Mesenchymal stem cell (in vitro differentiated cells and primary cell): ENCODE results near the gene TVP23B.
"Not testable (repeated sequence)": the region's sequence is repeated elsewhere in the genome, so short reads cannot be mapped to it uniquely, and the experiment has no call there.

Experiments
- DNase-seq: peaks from one replicate; pipeline ENCODE4 v3.0.0-alpha.2; 2013
- H2AFZ ChIP-seq: one replicate; pipeline ENCODE4 v1.6.1; 2013; ENCODE audit warnings: low read depth, mild to moderate bottlenecking, control low read depth, inconsistent platforms, low read length, moderate library complexity
- H2AK5ac ChIP-seq: 2 replicates; pipeline ENCODE4 v1.6.1; 2013; ENCODE audit warnings: low read length, moderate library complexity, mild to moderate bottlenecking, inconsistent platforms; ENCODE audit not compliant: severe bottlenecking
- H2BK120ac ChIP-seq: one replicate; pipeline ENCODE4 v1.6.1; 2013; ENCODE audit warnings: low read depth, mild to moderate bottlenecking, inconsistent platforms, low read length, moderate library complexity
- H2BK12ac ChIP-seq, 2 experiments: one replicate each; pipeline ENCODE4 v1.6.1; 2013; ENCODE audit warnings: inconsistent platforms in 2 of 2, low read length in 2 of 2, mild to moderate bottlenecking in 2 of 2, moderate library complexity in 2 of 2, control low read depth in 1 of 2
- H2BK15ac ChIP-seq: one replicate; pipeline ENCODE4 v1.6.1; 2013; ENCODE audit warnings: mild to moderate bottlenecking, low read depth, inconsistent platforms; ENCODE audit not compliant: poor library complexity, severe bottlenecking
- H2BK5ac ChIP-seq: 2 replicates; pipeline ENCODE4 v1.6.1; 2013; ENCODE audit warnings: low read depth, mild to moderate bottlenecking, low read length, control low read depth, inconsistent platforms; ENCODE audit not compliant: poor library complexity, severe bottlenecking
- H3K14ac ChIP-seq, 2 experiments: one replicate each; pipeline ENCODE4 v1.6.1; 2013; ENCODE audit warnings: inconsistent platforms in 2 of 2, low read length in 2 of 2, control low read depth in 1 of 2, mild to moderate bottlenecking in 1 of 2, moderate library complexity in 1 of 2
- H3K18ac ChIP-seq, 2 experiments: one replicate each; pipeline ENCODE4 v1.6.1; 2013; ENCODE audit warnings: inconsistent platforms in 2 of 2, low read length in 2 of 2, control low read depth in 1 of 2, low read depth in 1 of 2, mild to moderate bottlenecking in 1 of 2
- H3K23ac ChIP-seq, 2 experiments: one replicate each; pipeline ENCODE4 v1.6.1; 2013; ENCODE audit warnings: inconsistent platforms in 2 of 2, low read length in 2 of 2, mild to moderate bottlenecking in 2 of 2, moderate library complexity in 2 of 2, control low read depth in 1 of 2
- H3K27ac ChIP-seq: 2 replicates; pipeline ENCODE4 v1.5.1; 2013; ENCODE audit warnings: mild to moderate bottlenecking, moderate library complexity, low read length, control low read depth, inconsistent platforms; ENCODE audit not compliant: poor library complexity, severe bottlenecking
- H3K27me3 ChIP-seq, 2 experiments: 2 replicates each; pipeline versions ENCODE4 v1.6.1 to v1.7.0; 2013; ENCODE audit warnings: low read length in 2 of 2, mild to moderate bottlenecking in 2 of 2, moderate library complexity in 2 of 2, control low read depth in 1 of 2, inconsistent platforms in 1 of 2; ENCODE audit not compliant: control insufficient read depth in 1 of 2, insufficient read depth in 1 of 2
- H3K36me3 ChIP-seq, 2 experiments: 2 replicates each; pipeline versions ENCODE4 v1.6.1 to v1.7.0; 2013; ENCODE audit warnings: low read length in 2 of 2, control low read depth in 1 of 2, inconsistent platforms in 1 of 2, low read depth in 1 of 2, mild to moderate bottlenecking in 1 of 2; ENCODE audit not compliant: insufficient read depth in 2 of 2, control insufficient read depth in 1 of 2
- H3K4ac ChIP-seq, 2 experiments: one replicate each; pipeline ENCODE4 v1.6.1; 2013; ENCODE audit warnings: inconsistent platforms in 2 of 2, low read length in 2 of 2, mild to moderate bottlenecking in 2 of 2, moderate library complexity in 2 of 2, control low read depth in 1 of 2, low read depth in 1 of 2
- H3K4me1 ChIP-seq: 2 replicates; pipeline ENCODE4 v1.6.1; 2013; ENCODE audit warnings: low read depth, low read length, control low read depth; ENCODE audit not compliant: control insufficient read depth, insufficient read depth
- H3K4me2 ChIP-seq: 2 replicates; pipeline ENCODE4 v1.6.1; 2013; ENCODE audit warnings: low read length, mild to moderate bottlenecking, inconsistent platforms; ENCODE audit not compliant: poor library complexity, severe bottlenecking
- H3K4me3 ChIP-seq, 2 experiments: 2 replicates each; pipeline versions ENCODE4 v1.5.1 to v1.7.0; 2013; ENCODE audit warnings: low read length in 2 of 2, mild to moderate bottlenecking in 2 of 2, control low read depth in 1 of 2, low read depth in 1 of 2; ENCODE audit not compliant: insufficient read depth in 1 of 2
- H3K79me1 ChIP-seq: replicated peaks from 2 replicates; pipeline ENCODE4 v1.6.1; 2013; ENCODE audit warnings: mild to moderate bottlenecking, control low read depth, low read length, inconsistent platforms; ENCODE audit not compliant: poor library complexity, severe bottlenecking
- H3K9ac ChIP-seq: 2 replicates; pipeline ENCODE4 v1.7.0; 2013; ENCODE audit warnings: mild to moderate bottlenecking, low read length, moderate library complexity
- H3K9me3 ChIP-seq: 2 replicates; pipeline ENCODE4 v1.7.0; 2013; ENCODE audit warnings: mild to moderate bottlenecking, low read length; ENCODE audit not compliant: control insufficient read depth
- H4K8ac ChIP-seq: one replicate; pipeline ENCODE4 v1.6.1; 2013; ENCODE audit warnings: inconsistent platforms, mild to moderate bottlenecking, low read length, moderate library complexity
- H4K91ac ChIP-seq: one replicate; pipeline ENCODE4 v1.6.1; 2013; ENCODE audit warnings: mild to moderate bottlenecking, low read length, inconsistent platforms
- WGBS: methylation state at CpG from one replicate; pipeline ENCODE4 v1.1.7; 2013; ENCODE audit warnings: mixed read lengths; 5-methylcytosine and 5-hydroxymethylcytosine counted together

Gene TVP23B

DNA sequence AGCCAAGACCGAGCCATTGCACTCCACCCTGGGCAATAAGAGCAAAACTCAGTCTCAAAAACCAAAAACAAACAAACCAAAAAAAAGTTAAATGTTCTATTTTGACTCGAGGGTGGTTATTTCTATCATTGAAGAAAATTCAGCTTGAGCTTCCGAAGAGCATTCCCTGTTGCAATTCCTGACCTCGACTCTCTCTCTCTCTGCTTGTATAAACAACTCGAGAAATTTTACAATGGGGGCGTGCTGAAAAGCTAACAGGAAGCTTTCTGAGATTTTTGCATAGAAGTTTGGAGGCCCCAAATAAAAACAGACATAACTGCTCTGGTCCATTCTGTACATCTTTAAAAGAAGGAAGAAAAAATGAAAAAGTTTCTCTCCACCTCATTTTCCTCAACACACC, 33.5 kb upstream of the TVP23B start:
- H4K91ac ChIP-seq, H3K27me3 ChIP-seq, H3K9me3 ChIP-seq, H2BK120ac ChIP-seq, H2BK15ac ChIP-seq, H3K23ac ChIP-seq, H2BK12ac ChIP-seq, H3K9ac ChIP-seq, H3K36me3 ChIP-seq, H3K4me2 ChIP-seq, H3K4me1 ChIP-seq, H3K4me3 ChIP-seq, H3K27ac ChIP-seq, H3K79me1 ChIP-seq, H3K14ac ChIP-seq, H3K4ac ChIP-seq, H2AK5ac ChIP-seq, H2BK5ac ChIP-seq, H4K8ac ChIP-seq, H2AFZ ChIP-seq, H3K18ac ChIP-seq: not testable (repeated sequence)
- WGBS: no CpG with 5 or more reads among the region's 6 CpGs
- DNase-seq: peak; percentile 51

DNA sequence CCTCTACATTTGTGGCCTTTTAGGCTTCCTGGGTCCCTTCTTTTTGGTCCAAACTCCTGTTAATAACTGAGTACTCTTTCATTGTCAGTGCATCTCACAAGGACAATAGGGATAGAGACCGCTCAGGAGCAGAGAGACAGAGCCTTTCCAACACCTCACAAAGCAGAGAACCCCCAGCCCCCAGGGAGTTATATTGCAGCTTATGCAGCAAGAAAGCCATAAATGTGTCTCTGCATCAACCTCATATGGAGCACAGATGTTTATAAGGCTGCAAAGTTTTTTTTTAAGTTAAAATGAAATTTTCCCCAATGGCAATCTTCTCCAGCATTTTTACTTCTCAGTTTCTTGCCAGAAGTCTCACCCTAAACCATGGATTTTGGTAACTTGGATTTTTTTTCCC, 30.7 kb upstream of the TVP23B start:
- H2BK120ac ChIP-seq, H3K27ac ChIP-seq, H3K4me2 ChIP-seq, H2AFZ ChIP-seq, H4K8ac ChIP-seq, H3K4me1 ChIP-seq, H2AK5ac ChIP-seq, H3K79me1 ChIP-seq, H3K23ac ChIP-seq, H2BK12ac ChIP-seq, H2BK15ac ChIP-seq, H3K9me3 ChIP-seq, H3K4ac ChIP-seq, H3K9ac ChIP-seq, H4K91ac ChIP-seq, H3K4me3 ChIP-seq, H3K18ac ChIP-seq, H3K14ac ChIP-seq, H2BK5ac ChIP-seq, H3K27me3 ChIP-seq, H3K36me3 ChIP-seq, DNase-seq: not testable (repeated sequence)
- WGBS: no CpG with 5 or more reads among the region's 1 CpG

- H3K9me3 ChIP-seq, H4K8ac ChIP-seq, H3K4ac ChIP-seq, H2BK15ac ChIP-seq, H2BK12ac ChIP-seq, H3K4me1 ChIP-seq, H3K4me2 ChIP-seq, H3K4me3 ChIP-seq, H3K79me1 ChIP-seq, H3K27ac ChIP-seq, H3K9ac ChIP-seq, H3K14ac ChIP-seq, H2BK5ac ChIP-seq, H3K36me3 ChIP-seq, H2AK5ac ChIP-seq, H3K27me3 ChIP-seq, H3K18ac ChIP-seq, H2AFZ ChIP-seq, H4K91ac ChIP-seq, H2BK120ac ChIP-seq, H3K23ac ChIP-seq: not testable (repeated sequence)
- peak; percentile 2 for DNase-seq
- 98% methylated on average over 3 of the region's 6 CpGs for WGBS
These were observed 27.1 kb upstream of the TVP23B start for GRCh38 chr17:18753829-18754409.

DNA sequence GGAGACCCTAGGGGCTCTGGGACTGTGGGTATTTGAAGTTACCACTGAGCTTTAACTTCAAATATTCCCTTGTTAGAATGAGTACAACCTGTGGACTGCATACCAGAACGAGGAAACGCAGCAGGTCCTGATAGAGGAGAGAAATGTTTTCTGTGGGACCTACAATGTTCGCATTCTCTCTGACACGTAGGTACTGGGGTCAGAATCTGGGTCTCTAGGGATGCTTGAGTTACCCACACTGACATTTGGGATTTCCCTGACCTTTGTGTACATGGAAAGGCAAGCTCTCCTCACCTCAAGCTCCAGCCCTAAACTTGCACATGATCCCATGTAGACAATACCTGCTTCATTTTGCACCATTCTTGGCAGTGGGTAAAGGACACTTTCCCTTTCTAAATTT, 25.0 kb upstream of the TVP23B start:
- H3K23ac ChIP-seq, H2AFZ ChIP-seq, H3K27me3 ChIP-seq, H3K27ac ChIP-seq, DNase-seq, H4K91ac ChIP-seq, H3K9ac ChIP-seq, H3K36me3 ChIP-seq, H3K4me3 ChIP-seq, H2AK5ac ChIP-seq, H3K79me1 ChIP-seq, H3K4me2 ChIP-seq, H3K4me1 ChIP-seq, H2BK15ac ChIP-seq, H2BK120ac ChIP-seq, H3K9me3 ChIP-seq, H2BK12ac ChIP-seq, H2BK5ac ChIP-seq, H3K18ac ChIP-seq, H3K14ac ChIP-seq, H4K8ac ChIP-seq, H3K4ac ChIP-seq: not testable (repeated sequence)
- 88% methylated on average over 2 of the region's 4 CpGs for WGBS
